Measurements from ENCODE around the gene VWA2.

- no peak for TF ChIP-seq CTCF (IDR thresholded peaks at IDR 0.05)
- TF ChIP-seq EP300 (IDR thresholded peaks at IDR 0.05; ENCODE audit: low read depth), result no peak
- no peak for TF ChIP-seq POLR2A (IDR thresholded peaks at IDR 0.05)
Measured at GRCh38 chr10:114293075-114293474, 54.0 kb downstream of the VWA2 start.

Measured in transverse colon (tissue), 3 donors.